Skeletal muscle cell (primary cell): ENCODE measurements around the gene C1orf53.
"Not testable (repeated sequence)": the region's sequence is repeated elsewhere in the genome, so short reads cannot be mapped to it uniquely, and the experiment has no call there.

Experiments
- DNase-seq: peaks from one replicate; pipeline ENCODE4 v3.0.0-alpha.2; 2010; ENCODE audit warnings: low read depth
- H3K4me3 ChIP-seq: 2 replicates; pipeline ENCODE4 v1.5.1; 2011; ENCODE audit warnings: low read depth, mild to moderate bottlenecking, control low read depth, low read length, moderate library complexity

The C1orf53 gene

DNA sequence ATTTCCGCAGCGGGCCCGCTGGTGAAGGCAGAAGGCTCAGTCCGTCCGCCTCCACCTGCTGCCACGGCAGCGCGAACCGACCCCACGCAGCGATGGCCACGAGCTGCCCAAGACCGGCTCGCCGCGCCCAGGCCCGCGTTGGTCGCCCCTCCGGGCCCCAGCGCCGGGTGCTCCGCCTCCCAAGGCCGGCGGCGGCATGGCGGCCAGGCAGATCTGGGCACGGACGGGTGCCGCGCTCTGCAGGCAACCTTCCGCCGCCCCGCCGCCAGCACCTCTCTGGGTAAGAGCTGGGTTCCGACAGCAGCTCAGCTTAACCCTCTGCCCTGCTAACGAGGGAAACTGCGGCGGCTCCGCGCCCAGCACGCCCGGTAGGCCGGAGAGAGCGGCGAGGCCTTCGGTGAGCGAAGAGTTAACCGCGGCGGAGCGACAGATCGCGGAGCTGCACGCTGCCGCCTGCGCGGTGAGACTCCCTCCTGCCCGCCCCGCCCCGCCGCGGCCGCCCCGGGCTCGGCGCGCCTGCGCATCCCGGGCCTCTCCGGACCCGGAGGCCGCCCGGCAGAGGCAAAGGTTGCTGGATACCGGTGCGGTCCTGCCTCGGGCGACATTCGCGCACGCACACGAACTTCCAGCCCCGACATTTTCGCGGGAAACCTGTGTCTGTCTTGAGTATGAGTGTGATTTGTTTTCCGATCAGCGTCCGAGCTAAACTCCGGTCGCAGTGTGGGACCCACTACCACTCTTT is at the start of gene C1orf53:
Gene C1orf53 (plus strand): TSS at position 177 of the 742 bp plus-strand sequence. CDS start 20 bp downstream, at position 197.
- peak within 1 kb of the TSS; percentile 67 for H3K4me3 ChIP-seq
- peak; percentile 58 for DNase-seq

DNA sequence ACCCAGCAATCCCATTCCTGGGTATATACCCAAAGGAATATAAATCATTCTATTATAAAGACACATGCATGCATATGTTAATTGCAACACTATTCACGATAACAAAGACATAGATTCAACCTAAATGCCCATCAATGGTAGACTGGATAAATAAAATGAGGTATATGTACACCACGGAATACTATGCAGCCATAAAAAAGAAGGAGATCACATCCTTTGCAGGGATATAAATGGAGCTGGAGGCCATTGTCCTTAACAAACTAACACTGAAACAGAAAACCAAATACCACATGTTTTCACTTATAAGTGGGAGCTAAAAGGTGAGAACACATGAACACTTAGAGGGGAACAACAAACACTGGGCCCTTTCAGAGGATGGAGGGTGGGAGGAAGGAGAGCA is 46.7 kb upstream of the C1orf53 start:
- H3K4me3 ChIP-seq, DNase-seq: not testable (repeated sequence)

DNA sequence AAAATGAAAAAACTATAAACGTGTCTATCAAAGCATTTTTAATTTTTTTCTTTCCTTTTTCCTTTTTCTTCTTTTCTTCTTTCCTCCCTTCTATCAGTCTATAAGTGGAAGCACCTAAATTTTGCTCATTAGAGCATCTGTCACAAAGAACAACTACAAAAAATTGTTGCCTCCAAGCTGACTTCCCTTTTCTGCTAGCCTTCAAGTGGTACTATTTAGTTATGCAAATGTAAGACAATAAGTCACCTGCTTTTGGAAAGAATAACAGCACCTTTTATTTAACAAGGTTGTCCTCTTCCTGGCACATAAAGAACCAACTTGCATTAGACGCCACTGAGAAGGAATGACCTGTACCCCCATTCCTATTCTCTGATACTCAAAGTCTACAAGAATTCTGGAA is 45.0 kb upstream of the C1orf53 start:
- H3K4me3 ChIP-seq, result no peak overlapping the region
- no peak for DNase-seq

DNA sequence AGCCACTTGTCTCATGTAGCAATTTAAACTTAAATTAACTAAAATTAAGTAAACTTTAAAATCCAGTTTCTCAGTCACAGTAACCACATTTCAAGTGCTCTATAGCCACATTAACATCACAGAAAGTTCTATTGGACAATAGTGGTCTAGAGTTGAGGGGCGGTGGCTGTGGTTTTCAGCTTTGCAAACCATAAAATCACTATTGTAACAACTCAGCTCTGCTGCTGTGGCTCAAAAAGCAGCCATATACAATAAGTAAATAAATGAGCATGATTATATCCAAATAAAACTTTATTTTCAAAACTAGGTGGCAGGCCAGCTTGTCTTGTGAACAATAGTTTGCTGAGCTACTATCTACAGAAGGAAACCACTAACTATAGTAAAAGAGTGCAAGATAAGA is 43.4 kb upstream of the C1orf53 start:
- no peak overlapping the region for H3K4me3 ChIP-seq
- no peak for DNase-seq

DNA sequence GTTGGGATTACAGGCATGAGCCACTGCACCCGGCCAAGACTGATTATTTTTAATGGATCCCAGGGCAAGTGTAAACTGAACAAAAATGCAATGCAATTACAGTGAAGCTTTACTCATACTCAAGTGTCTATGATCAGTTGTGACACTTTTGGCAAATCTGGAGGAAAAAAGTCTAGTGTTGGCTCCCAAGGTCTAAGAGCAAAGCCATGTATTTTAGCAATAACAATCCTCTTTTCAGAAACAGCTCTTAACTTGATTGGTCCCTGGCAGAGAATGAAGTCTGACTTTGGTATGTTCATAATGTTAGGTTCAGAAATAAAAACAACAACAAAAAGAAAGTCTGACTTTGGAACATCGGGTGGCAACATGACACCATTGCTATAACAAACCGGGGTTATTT is 40.2 kb upstream of the C1orf53 start:
- no peak overlapping the region for H3K4me3 ChIP-seq
- no peak for DNase-seq

DNA sequence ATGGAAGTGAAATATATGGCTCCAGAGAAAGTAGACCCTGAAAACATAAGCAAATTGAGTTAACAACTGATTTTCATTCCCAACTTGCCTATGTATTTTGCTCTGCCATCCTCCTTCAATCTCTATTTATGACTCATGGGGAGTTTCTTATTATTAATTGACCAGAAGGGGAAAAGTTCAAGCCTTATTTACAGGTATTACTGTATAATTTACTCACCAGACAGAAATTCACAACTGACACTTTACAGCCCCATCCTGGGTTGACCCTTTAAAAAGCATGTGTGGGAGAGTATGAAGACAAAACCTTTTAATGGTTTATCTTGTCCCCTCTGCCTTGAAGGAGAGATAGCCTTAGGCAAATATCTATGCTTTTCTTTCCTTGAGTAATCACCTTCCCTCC is 39.8 kb upstream of the C1orf53 start:
- no peak overlapping the region for H3K4me3 ChIP-seq
- no peak for DNase-seq

DNA sequence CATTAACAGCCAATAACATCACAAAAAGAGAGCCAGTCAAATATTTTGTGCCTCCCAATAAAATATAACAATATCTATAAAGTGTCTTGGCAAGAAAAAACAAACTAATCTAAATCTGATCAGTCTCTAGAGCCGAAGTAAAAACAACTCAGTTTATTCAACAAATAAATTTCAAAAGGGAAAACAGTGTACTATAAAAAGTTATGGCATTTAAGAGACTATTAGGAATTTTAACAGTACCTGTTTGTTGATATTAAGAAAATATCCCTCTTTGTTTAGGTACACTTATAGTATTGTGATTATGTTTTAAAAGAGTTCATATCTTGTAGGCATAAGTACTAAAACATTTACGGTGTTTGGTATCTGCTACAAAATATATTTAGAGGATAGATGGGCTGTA is 36.6 kb upstream of the C1orf53 start:
- H3K4me3 ChIP-seq, result no peak overlapping the region
- DNase-seq, result no peak

DNA sequence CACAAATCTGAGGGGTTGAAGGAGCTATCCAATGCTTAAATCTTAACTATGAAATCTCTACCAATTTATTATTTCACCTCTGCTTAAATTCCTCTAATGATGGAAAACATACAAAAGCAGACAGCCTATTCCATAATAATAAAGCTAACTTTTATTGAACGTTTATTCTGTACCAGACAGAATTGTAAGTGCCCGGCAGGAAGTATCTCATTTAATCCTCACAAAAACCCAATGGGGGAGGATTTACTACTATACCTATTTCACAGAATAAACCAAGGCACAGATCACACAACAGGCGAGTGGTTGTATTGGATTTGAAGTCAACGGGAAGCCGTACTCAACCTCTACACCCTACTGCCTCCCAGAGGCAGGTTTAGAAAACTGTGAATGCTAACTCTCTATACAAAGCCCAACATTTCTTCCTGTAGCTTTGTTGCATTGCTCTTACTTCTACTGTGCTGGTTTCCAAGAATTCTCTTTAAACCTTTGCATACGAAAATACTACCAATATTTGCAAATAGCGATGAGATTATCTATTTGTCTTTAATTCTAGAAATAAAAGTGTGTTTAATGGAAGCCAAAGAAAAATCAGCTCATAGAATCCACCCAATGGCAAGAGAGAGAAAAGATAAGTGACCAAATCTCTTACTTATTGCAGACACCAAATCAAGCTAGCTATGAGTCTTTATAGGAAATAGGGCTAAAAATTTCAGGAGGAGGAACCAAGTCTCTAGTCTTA is 33.5 kb upstream of the C1orf53 start:
- H3K4me3 ChIP-seq, result no peak overlapping the region
- DNase-seq, result peak; percentile 27

DNA sequence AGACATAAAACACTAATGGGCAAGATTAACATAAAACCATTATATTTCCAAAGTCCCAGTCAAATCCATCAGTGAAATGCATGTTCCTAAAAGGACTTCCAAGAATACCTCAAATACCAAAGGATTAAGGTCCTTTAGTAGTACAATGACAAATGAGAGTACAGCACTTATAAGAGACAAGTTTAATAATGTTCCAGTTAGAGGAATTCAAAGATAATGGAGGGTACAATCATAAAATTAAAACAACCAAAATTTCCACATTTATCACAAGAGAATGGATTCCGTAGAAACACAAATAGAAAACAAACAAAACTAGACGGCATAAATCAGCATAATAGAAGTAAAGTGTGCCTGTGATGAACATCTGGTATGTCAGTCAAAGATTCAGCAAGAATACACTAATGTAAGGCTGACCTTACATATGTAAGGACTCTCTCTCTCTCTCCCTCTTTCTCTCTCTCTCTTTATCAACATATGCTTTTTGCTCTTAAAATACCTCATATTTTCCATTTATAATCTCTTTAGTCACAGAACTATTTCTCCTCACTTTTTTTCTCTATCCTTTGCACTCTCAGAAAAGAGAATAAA is 32.8 kb upstream of the C1orf53 start:
- H3K4me3 ChIP-seq, result no peak overlapping the region
- no peak for DNase-seq

DNA sequence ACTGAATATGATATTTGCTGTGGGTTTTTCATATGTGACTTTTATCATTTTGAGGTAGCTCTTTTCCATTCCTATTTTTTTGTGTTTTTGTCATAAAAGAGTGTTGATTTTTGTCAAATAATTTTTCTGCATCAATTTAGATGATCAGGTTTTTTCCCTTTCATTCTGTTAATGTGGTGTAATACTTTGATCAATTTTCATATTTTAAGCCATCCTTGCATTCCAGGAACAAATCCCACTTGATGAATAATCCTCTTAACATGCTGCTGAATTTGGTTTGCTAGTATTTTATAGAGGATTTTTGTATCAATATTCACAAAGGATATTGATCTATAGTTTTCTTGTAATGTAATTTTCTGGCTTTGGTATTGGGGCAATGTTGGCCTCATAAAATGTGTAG is 25.5 kb upstream of the C1orf53 start:
- no peak for DNase-seq
- no peak overlapping the region for H3K4me3 ChIP-seq

DNA sequence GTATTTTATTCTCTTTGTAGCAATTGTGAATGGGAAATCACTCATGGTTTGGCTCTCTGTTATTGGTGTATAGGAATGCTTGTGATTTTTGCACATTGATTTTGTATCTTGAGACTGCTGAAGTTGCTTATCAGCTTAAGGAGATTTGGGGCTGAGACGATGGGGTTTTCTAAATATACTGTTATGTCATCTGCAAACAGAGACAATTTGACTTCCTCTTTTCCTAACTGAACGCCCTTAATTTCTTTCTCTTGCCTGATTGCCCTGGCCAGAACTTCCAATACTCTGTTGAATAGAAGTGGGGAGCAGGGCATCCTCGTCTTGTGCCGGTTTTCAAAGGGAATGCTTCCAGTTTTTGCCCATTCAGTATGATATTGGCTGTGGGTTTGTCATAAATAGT is 22.0 kb upstream of the C1orf53 start:
- H3K4me3 ChIP-seq, DNase-seq: not testable (repeated sequence)

DNA sequence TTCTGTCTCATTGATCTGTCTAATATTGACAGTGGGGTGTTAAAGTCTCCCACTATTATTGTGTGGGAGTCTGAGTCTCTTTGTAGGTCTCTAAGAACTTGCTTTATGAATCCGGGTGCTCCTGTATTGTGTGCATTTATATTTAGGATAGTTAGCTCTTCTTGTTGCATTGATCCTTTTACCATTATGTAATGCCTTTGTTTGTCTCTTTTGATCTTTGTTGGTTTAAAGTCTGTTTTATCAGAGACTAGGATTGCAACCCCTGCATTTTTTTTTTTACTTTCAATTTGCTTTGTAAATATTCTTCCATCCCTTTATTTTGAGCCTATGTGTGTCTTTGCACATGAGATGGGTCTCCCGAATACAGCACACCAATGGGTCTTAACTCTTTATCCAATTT is 20.2 kb upstream of the C1orf53 start:
- DNase-seq, H3K4me3 ChIP-seq: not testable (repeated sequence)

DNA sequence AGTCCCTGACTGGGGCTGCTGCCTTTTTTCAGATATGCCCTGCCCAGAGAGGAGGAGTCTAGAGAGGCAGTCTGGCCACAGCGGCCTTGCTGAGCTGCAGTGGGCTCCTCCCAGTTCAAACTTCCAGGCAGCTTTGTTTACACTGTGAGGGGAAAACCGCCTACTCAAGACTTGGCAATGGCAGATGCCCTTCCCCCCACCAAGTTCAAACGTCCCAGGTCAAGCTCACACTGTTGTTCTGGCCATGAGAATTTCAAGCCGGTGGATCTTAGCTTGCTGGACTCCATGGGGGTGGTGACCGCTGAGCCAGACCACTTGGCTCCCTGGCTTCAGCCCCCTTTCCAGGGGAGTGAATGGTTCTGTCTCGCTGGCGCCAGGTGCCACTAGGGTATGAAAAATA is 18.3 kb upstream of the C1orf53 start:
- H3K4me3 ChIP-seq, result no peak overlapping the region
- no peak for DNase-seq

DNA sequence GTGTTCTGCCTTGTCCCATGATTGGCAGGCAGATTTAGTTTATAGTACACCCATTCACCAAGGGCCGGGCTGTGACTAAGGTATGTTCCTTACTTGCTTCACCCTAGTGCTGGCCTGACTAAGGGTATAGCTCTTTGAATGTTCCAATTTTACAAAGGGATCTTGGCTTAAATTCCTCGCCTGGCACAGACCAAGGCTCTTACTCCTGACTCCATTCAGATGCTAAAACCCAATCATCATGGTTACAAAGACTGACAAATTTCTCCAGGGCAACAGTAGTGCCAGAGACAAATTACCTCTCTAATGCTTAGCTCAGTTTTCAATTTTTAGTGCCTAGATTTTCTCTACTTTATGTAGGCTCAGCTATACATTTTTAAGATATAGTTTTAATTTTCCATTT is 11.5 kb upstream of the C1orf53 start:
- no peak for DNase-seq
- no peak overlapping the region for H3K4me3 ChIP-seq

DNA sequence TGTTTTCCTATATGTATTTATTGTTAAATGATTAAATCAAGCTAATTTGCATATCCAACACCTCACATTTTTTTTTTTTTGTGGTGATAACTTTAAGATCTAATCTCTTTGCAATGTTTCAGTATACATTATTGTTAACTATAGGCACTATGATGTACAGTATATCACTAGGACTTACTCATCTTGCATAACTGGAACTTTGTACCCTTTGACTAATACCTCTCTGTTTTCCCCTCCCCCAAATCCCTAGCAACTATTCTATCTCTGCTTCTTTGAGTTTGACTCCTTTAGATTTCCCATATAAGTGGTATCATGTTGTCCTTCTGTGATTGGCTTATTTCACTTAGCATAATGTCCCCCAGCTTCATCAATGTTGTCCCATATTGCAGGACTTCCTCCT is 9.7 kb upstream of the C1orf53 start:
- H3K4me3 ChIP-seq, result no peak overlapping the region
- no peak for DNase-seq

DNA sequence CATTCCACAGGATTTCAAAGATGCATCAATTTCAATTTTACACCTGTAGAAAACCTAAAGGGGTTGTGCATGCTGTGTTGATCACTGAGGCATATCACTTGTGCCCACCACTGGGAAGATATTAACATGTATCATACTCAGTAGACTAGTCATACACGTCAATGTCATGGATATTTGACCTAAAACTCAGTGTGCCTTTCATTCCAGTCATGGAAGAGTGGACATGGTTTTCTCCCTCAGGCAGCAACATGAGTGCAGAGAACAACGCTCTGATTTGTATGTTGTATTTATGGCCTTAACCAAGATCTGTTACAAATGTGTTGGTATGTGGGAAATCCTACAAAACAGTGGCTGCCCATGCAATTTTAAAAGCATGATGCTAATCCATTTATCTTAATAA is 6.1 kb upstream of the C1orf53 start:
- no peak for DNase-seq
- H3K4me3 ChIP-seq, result no peak overlapping the region

DNA sequence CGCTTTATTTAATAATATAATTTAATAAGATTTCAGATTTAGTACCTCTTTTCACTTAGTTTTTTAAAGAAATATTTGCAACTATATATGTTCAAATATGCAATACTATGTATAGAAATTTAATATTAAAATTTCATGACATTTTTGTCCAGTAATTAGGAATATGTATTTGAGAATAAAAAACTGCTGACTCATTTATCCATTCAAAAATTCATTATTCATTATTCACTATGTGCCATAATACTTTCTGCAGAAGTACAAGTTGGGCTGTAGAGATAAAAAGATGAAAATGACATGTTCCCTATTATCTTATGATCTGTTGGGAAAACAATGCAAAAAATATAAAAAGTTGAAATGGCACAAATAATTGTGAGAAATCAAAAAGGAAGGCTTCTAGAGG is 3.4 kb upstream of the C1orf53 start:
- DNase-seq, result no peak
- no peak overlapping the region for H3K4me3 ChIP-seq

DNA sequence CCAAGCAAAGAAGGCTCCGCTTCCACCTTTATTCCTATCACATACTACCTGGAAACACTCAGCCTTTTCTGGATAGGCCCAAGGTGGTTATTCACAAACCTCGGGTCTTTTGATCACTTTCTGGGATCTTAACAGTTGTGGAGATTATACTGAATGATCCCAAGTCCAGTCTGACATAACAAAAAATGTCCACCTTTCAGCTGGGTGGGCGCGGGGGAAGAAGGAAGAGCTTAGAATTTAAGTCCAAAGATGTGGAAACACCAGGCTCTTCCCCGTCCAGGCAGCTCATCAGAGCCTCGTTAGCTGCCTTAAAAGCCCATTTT is 338 bp upstream of the C1orf53 start:
- peak overlapping the region; percentile 67 for H3K4me3 ChIP-seq
- DNase-seq, result no peak

DNA sequence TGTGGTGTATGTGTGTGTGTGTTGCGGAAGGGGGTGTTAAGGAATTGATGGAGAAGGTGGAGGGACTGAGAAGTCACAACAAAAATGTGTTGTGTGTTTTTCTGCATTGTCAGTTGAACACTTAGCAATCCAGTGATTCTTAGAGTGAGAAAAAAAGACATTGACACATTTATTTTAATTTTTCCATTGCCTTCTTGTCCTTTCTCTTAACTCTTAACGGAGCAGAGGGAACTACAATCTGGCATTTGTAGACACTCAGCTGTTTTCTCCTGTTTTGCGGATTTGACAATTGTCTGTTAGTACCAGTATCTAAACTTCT is 725 bp downstream of the C1orf53 start:
- DNase-seq, result no peak
- H3K4me3 ChIP-seq, result peak overlapping the region; percentile 67

DNA sequence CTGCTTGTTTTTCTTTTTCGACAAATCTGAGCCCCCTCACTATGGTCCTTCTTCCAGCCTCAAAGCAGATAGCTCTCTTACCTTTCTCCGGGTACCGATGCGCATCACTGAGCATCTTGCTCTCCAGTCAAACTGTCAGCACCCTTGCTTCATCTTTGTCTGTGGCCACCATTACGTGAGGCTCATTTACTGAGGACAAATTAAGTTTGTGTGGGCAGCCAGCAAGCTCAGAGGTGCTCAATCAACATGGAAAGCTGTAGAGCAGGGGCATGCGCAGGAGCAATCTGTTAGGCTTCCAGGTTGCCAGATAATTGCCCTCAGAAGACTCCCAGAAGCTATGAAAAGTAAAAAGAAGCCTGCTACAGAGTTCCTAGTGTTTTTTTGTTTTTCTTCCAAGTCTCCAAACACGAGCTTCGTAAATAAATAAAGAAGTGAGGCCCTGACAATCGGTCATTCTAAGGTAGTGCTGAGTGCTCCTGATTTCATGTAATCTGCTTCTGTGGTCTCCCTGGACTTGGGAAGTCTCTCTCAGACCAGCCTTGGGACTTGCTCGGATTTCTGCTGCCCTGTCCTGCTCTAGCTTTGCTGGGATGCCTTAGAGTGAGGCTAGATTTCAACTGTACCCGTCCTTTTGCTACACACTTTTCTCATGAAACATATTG is 1.8 kb downstream of the C1orf53 start:
- DNase-seq, result no peak
- H3K4me3 ChIP-seq, result no peak overlapping the region
